NCI-H345 treated with DMSO at 0.1 percent for 48 hours (cell line): ENCODE results near the gene KAZN.
A peak's percentile ranks its signal among the peaks of the same experiment; 100 is the strongest.

Experiments
- DNase-seq: peaks from one replicate; lab custom pipeline; 2025; ENCODE audit not compliant: unreplicated experiment; lab: John Stamatoyannopoulos, UW

Gene KAZN

DNA sequence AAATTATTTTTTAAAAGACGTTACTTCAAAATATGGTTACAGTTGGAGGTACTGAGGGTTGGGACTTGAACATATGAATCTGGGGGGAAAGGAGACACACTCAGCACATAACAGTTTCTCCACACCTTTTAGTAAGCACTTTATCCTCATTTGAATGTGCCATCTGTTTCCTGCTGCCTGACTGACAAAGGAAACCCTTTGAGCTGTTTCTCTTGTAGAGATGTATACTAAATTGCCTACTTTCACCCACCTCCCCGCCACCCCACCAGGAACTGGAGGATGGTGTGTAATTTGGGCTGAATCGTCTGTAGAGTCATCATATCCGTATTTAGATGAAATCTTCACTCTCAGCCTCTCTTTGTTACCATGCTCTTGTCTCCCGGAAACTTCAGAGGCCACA lies 108.1 kb downstream of the KAZN start:
- no peak for DNase-seq

- DNase-seq = no peak
Measured at GRCh38 chr1:14707531-14708445, 109.3 kb downstream of the KAZN start.

- no peak for DNase-seq
Measured at GRCh38 chr1:14710331-14710730, 111.8 kb downstream of the KAZN start.

DNA sequence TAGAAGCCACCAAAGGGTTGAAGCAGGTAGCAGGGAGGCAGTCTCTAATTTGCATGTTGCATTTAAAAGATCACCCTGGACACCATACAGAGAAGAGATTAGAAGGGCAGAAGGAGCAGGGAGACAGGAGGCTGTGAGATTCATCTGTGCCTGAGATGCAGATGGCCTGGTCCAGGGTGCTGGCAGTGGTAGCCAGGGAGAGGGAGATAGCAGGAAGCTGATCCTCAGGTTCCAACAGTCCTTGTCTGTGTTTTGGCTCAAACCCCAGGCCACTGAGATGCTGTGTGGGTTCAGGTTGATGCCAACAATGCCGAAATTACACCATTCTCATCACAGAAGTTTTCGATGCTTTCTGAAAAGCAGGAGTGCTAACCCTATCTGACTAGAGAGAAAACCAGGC lies 113.7 kb downstream of the KAZN start:
- DNase-seq = no peak

DNA sequence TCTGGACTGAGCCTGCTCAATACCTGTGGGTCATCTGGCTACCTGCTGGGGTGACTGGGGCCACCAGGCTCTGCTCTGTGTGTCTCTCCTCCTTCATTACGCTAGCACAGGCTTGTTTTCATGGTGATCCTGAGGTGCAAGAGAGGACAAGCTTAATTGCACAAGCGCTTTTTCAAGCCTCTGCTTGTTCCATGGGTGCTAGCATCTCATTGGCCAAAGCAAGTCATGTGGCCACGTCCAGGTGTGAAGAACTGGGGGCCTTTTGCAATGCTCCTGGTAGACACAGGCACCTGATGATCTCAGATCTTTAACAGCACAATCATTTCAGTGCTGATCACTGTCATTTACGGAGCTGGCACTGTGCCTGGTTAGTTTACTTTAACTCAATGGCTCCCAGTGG lies 114.6 kb downstream of the KAZN start:
- peak; percentile 92 for DNase-seq

- DNase-seq = no peak
Measured at GRCh38 chr1:14715266-14715665, 116.8 kb downstream of the KAZN start.

- DNase-seq = no peak
Measured at GRCh38 chr1:14715802-14716201, 117.3 kb downstream of the KAZN start.

GRCh38 chr1:14716474-14716873 lies 118.0 kb downstream of the KAZN start:
- DNase-seq = no peak

DNA sequence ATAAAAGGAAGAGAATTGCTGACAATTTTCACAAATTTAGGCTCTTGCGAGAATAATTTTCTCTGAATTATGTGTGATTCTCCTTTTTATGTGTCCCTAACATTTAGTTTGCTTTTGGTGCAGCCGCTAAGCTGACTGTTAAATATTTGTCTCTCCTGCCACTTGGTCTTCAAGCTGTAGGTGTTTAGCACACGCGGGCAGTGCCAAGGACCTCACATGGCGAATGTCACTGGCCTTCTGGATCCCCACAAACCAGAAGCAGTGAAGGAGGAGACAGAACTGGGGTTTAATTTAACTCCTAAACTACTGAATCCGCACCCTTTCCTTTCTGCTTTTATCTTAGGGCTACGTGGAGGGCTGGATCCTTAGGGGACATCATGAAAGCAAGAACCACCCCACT lies 120.0 kb downstream of the KAZN start:
- DNase-seq = no peak

DNA sequence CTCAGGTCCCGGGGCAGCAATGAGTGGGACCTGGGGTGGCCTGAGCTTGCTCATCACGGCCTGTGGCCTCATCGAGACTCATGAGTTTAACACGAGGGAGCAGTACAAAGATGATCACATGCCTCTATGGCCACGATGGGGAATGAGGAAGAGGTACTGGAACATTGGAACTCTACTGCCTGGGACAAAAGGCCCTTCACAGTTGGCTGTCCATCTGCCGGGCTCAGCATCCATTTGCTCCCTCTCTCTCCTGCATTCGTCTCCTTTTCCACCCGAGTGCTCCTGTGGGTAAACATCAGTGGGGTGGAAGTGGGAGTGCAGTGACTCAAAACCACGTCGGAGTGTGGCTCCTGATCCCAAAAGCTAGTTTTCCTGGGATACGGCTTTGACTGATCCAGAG lies 124.9 kb downstream of the KAZN start:
- DNase-seq = no peak

DNA sequence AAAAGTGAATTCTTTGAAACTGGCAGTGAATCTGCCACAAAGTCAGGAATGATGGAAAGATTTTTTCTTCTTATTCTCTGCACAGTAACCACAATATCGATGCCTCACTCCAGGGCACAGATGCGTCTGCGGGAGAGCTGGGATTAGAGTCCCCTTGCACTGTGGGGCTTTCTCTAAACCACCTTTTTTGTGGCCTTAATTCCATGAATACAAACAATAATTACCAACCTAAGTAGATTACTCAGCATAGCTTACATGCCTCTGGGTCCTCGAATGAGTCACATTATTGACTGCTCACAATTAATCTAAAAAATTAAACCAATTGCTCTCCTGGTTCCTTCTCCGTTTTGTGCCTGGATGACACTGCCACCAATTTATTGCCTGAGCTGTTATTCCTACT lies 125.8 kb downstream of the KAZN start:
- DNase-seq = no peak

- no peak for DNase-seq
Measured at GRCh38 chr1:14724678-14725077, 126.2 kb downstream of the KAZN start.

GRCh38 chr1:14725238-14725637 lies 126.8 kb downstream of the KAZN start:
- no peak for DNase-seq

DNA sequence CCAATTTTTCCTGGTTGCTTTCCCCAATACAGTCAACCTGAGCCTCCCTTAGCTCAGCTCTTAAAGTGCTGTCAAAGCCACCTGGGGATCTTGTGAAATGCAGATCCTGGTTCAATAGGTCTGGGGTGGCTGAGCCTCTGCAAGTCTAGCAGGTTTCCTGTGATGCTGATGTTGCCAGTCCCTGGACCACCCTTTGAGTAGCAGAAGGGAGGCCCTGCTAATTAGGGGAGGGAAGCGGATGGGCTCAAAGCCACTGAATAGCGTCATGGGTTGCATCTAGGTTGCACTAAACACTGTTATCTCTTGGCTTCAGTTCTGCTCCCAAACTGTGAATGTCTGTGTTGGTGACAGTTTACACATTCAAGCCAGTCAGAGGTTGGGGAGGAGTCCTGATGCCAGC lies 127.2 kb downstream of the KAZN start:
- DNase-seq = no peak

DNA sequence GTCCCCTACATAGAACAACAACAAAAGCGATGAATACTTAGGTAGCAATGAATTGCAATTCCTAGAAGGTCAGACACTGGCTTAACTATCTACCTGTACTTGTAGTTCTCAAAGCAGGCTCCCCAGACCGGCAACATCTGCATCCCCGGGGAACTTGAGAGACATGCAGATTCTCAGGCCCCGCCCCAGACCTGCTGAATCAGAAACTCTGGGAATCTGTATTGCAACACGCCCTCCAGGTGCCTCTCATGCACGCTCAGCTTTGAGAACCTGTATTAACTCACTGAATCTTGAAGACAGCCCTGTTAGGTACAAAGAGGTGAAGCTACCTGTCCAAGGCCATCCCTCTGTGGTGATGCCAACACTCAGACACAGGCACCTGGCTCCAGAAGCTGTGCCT lies 128.1 kb downstream of the KAZN start:
- DNase-seq = no peak

DNA sequence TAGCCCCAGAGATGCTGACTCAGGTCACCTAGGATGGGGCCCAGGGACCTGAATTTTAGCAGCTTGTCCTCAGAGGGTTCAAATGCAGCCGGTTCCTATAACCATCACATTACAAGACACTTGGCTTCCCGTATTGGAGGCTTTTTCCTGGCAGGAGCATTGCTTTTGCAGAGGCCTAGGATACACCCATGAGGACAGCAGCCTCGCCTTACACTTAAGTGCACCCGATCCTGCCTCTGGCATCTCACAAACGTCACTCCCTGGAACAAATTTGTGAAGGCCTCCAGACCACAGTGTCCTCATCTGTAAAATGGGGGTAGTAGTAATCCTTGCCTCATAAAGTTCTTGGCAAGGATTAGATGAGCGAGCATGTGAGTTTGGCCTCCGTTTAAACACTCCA lies 130.0 kb downstream of the KAZN start:
- no peak for DNase-seq

GRCh38 chr1:14732728-14733047 lies 134.2 kb downstream of the KAZN start:
- no peak for DNase-seq

DNA sequence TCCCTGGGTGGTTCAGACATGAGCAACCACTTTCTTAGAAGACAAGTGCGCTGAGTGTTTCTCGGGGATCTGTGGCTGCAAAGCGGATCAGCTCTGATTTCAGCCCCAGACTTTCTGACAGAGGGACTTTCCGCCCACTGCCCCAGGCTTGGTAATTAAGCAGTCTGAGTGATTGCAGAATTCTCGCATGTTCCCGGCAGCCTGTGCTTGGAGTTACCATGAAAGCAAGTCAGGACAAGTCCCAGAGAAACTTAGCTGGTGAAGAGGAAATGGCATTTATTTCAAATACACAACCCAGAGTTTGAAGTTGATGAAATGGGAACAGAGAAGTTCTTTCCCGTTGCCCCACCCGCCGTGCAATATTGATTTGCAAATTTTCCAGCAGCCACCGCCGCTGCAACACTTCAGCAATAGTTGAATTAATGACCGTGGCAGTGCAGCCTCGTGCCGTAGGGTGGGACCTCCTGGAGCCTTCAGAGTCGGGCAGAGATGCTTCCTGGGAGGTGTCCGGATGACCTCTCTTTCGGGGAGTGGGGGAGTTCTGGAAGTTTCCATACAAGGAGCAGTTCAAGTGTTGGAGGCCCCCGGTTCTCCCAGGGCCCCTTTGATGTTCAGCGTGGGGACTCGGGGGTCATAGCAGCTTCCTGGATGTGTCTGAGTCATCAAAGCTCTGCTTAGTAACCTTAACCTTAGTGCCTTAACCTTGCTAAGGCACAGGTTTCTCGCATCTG lies 134.7 kb downstream of the KAZN start:
- DNase-seq = no peak

DNA sequence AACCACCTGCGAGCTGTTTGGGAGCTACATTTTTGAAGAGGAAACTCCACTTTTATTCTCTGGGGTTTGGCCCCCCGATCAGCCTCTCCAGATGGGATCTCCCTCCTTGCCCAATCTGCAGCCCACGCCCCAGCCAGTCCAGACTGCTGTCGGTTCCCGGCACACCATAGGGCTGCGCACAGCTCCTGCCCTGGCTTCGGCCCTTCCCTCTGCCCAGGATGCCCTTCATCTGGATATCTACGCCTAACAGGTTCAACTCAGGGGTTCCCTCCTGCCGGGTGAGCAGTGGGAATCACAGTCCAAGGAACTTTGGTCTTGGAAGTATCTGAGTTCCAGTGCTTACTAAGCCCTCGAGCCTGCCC lies 135.3 kb downstream of the KAZN start:
- DNase-seq = no peak

DNA sequence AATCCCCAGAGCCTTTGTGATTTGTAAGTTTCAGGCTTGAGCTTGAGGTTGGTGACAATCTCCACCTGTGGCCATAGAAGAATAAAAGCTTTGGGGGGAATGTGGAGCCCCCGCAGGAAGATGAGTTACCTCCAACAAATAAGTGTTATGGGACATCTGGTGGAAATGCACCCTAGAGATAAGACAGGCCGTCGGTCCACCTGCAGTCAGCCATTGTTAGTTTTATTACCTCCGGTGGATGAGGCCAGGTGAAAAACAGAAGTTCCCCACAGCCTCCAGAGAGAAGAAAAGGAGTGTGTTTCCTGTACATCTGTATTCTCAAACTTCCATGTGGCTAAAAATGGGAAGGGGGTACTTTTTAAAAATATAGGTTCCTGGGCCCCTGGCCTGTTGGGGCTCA lies 137.4 kb downstream of the KAZN start:
- DNase-seq = no peak

DNA sequence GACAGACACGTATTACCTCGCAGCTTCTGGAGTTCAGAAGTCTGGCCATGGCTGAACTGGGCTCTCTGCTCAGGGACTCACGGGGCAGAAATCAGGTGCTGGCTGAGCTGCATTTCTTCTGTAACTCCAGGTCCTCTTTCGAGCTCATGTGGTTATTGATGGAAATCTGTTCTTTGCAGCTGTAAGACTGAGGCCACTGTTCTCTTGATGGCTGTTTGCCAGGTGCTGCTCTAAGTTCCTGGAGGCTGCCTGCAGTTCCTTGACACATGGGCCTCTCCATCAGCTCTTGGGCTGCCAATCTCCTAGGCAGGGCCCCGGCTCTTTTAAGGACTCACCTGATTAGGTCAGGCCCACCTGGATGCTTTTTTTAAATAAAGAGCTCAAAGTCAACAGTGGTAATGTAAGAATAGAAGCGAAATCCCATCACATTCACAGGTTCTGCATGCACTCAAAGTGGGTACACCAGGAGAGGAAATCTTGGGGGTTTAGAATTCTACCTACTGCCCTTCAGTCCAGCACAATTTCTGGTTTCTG lies 139.1 kb downstream of the KAZN start:
- DNase-seq = no peak

DNA sequence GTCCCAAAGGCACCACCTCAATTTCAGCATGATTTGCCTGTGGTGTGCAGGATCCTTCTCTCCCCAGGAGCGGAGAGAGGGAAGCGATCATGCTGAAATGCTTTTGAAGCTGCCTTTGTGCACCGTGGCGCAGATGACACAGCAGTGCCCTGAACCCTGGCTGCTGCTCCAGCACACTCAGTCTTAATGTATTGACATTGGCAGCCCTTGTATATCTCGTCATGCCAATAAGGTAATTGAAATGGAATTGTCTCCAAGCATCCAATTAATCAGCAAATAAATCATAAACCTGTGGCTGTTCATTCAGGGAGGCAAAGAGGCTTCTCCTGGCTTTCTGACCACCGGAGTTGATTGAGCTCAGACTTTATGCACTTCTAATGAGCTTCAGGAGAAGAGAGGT lies 139.8 kb downstream of the KAZN start:
- peak; percentile 67 for DNase-seq
